Activated CD4-positive, alpha-beta memory T cell treated with anti-CD3 and anti-CD28 coated beads, Interleukin-2, amount 10 ng/mL, durations not matched to agents 7 days and 5 days (primary cell): ENCODE results near the gene DOP1A. TPM values are rescaled to one million over a fixed set of nuclear protein-coding genes. Genes with fewer than 3 reads are reported as not detected.

Experiments used
- CTCF ChIA-PET: fragments of 350-600 bp; sonication (Branson Sonifier 250); formaldehyde crosslinking; loops from one replicate; lab custom pipeline; 2021; ENCODE audit warnings: antibody characterized with exemption, inconsistent platforms; lab: Charles Lee
- POLR2A ChIA-PET: fragments of 350-600 bp; sonication (Branson Sonifier 250); formaldehyde crosslinking; loops from one replicate; lab custom pipeline; 2021; ENCODE audit warnings: antibody characterized with exemption; lab: Charles Lee
- DNase-seq: peaks from one replicate; pipeline ENCODE4 v3.0.0-alpha.2; 2020
- H3K27ac Mint-ChIP-seq: one replicate; pipeline ENCODE4 v1.8.0; 2021; ENCODE audit warnings: mild to moderate bottlenecking, mixed read lengths
- H3K27me3 Mint-ChIP-seq: one replicate; pipeline ENCODE4 v1.8.0; 2021; ENCODE audit warnings: mixed read lengths
- H3K36me3 Mint-ChIP-seq: one replicate; pipeline ENCODE4 v1.8.0; 2021; ENCODE audit warnings: low read depth, mixed read lengths
- H3K4me1 Mint-ChIP-seq: one replicate; pipeline ENCODE4 v1.8.0; 2021; ENCODE audit warnings: mixed read lengths
- H3K4me3 Mint-ChIP-seq: one replicate; pipeline ENCODE4 v1.8.0; 2021; ENCODE audit warnings: mild to moderate bottlenecking, mixed read lengths
- H3K9me3 Mint-ChIP-seq: one replicate; pipeline ENCODE4 v1.8.0; 2021; ENCODE audit warnings: mixed read lengths
- total RNA-seq, 2 experiments: library from RNA; stranded (reverse); gene quantifications; one replicate each; pipeline ENCODE4 v1.2.3, GENCODE V29; 2021

The DOP1A gene
- total RNA-seq, 2 experiments from 2014 or later, result 12.5 to 13.3 TPM

DNA sequence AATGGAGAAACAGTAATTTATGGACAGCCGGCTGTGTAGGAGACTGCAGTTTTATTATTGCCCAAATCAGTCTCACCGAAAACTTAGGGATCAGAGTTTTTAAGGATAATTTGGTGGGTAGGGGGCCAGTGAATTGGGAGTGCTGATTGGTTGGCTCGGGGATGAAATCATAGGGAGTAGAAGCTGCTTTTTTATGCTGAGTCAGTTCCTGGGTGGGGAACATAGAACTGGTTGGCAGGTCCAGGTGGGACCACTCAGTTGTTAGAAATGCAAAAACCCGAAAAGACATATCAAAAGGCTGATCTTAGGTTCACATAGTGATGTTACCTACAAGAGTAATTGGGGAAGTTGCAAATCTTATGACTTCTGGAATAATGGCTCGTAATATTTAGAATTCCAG, 59.3 kb downstream of the DOP1A start:
- Mint-ChIP-seq H3K27me3 (no peaks in the 10 kb centered on the region), H3K9me3 (no peaks in the 10 kb centered on the region), H3K4me3 (no peak overlapping the region), H3K4me1 (no peaks in the 10 kb centered on the region), H3K36me3 (peaks cover 42% of the 10 kb centered on the region), H3K27ac (no peak overlapping the region)
- POLR2A ChIA-PET, result no interaction called here
- CTCF ChIA-PET, result interaction anchor here (0.9 kb wide), 1 partner anchor 61 kb away, joined by 3 read pairs; no protein-coding TSS in a partner anchor
- DNase-seq, result no peak

DNA sequence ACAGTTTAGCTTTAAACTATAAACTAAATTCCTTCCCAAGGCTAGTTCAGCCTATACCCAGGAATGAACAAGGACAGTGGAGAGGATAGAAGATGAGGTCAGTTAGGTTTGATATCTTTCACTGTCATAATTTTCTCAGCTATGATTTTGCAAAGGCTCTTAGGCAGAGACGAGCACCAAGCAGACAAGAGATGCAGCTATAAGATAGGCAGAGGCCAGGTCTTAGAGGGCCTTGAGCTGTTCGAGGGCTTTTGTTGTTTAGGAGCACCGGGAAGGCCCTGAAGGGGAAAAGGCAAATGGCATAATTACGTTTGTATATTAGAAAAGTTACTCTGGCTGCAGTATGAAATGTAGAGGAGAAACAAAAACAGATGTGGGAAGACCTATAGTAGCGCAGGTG, 59.8 kb downstream of the DOP1A start:
- Mint-ChIP-seq H3K4me1 (no peaks in the 10 kb centered on the region), H3K27me3 (no peaks in the 10 kb centered on the region), H3K4me3 (no peak overlapping the region), H3K36me3 (peaks cover 46% of the 10 kb centered on the region), H3K27ac (no peak overlapping the region), H3K9me3 (no peaks in the 10 kb centered on the region)
- no peak for DNase-seq
- ChIA-PET POLR2A (no interaction called here), CTCF (interaction anchor here (0.9 kb wide), 1 partner anchor 61 kb away, joined by 3 read pairs; no protein-coding TSS in a partner anchor)

DNA sequence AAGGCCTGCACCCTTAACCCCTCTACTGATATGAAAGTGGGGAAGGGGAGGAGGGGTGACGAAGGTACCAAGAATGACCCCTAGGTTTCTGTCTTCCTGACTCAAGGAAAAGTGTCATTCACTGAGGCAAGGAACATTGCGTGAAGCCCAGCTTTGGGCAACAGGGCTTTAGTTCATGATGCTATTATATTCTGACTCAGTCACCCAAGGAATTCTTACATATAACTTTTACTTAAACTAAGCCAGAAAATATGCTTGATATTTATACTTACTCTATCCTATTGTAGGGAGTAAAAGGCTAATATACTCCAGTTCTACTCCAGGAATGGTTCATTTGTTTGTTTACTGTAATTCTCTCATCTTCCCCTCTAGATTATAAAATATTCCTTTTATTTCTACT, 60.5 kb downstream of the DOP1A start:
- ChIA-PET POLR2A (no interaction called here), CTCF (no interaction called here)
- Mint-ChIP-seq H3K27ac (no peak overlapping the region), H3K4me3 (no peak overlapping the region), H3K27me3 (no peaks in the 10 kb centered on the region), H3K4me1 (no peaks in the 10 kb centered on the region), H3K36me3 (peaks cover 46% of the 10 kb centered on the region), H3K9me3 (no peaks in the 10 kb centered on the region)
- DNase-seq, result no peak

DNA sequence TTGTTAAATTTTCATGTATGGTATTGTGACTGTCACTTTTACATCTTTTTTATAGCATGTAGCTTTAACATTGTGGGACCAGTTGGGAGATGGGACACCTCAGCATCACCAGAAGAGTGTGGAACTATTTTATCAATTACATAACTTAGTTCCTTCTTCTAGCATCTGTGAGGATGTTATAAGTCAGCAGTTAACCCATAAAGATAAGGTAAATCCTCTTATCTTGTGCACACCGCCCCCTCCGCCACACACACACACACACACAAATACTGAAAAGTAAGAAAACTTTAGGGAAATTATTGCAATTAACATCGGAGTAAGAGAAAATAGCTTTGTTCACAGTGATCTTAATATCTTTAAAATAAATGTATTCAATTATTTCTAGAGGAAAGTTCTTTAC, 64.7 kb downstream of the DOP1A start:
- H3K4me1 Mint-ChIP-seq, result no peaks in the 10 kb centered on the region
- DNase-seq, result no peak
- H3K36me3 Mint-ChIP-seq, result peaks cover 37% of the 10 kb centered on the region
- ChIA-PET POLR2A (no interaction called here), CTCF (no interaction called here)
- H3K9me3 Mint-ChIP-seq, result no peaks in the 10 kb centered on the region
- no peaks in the 10 kb centered on the region for H3K27me3 Mint-ChIP-seq
- no peak overlapping the region for H3K4me3 Mint-ChIP-seq
- no peak overlapping the region for H3K27ac Mint-ChIP-seq

DNA sequence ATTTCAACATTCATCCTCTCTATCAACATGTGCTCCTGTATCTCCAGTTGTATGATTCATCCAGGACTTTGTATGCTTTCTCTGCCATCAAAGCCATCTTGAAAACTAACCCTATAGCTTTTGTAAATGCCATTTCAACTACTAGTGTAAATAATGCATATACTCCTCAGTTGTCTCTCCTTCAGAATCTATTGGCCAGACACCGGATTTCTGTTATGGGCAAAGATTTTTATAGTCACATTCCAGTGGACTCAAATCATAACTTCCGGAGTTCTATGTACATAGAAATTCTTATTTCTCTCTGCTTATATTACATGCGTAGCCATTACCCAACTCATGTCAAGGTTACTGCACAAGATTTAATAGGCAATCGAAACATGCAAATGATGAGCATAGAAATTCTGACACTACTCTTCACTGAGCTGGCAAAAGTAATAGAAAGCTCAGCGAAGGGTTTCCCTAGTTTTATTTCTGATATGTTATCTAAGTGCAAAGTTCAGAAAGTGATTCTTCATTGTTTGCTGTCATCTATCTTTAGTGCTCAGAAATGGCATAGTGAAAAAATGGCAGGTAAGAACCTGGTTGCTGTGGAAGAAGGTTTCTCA, 70.7 kb downstream of the DOP1A start:
- H3K36me3 Mint-ChIP-seq, result peaks cover 19% of the 10 kb centered on the region
- H3K4me1 Mint-ChIP-seq, result peaks cover 2% of the 10 kb centered on the region
- H3K4me3 Mint-ChIP-seq, result no peak overlapping the region
- ChIA-PET POLR2A (no interaction called here), CTCF (no interaction called here)
- H3K9me3 Mint-ChIP-seq, result no peaks in the 10 kb centered on the region
- H3K27ac Mint-ChIP-seq, result no peak overlapping the region
- DNase-seq, result no peak
- no peaks in the 10 kb centered on the region for H3K27me3 Mint-ChIP-seq

DNA sequence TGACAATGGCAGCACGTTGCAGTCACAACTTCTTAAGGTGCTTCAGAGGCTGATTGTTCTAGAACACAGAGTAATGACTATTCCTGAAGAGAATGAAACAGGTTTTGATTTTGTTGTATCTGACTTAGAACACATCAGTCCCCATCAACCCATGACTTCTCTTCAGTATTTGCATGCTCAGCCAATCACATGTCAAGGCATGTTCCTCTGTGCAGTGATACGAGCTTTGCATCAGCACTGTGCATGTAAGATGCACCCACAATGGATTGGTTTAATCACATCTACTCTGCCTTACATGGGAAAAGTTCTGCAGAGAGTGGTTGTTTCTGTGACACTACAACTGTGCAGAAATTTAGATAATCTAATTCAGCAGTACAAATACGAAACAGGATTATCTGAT, 71.3 kb downstream of the DOP1A start:
- no peaks in the 10 kb centered on the region for H3K27me3 Mint-ChIP-seq
- no peak for DNase-seq
- peaks cover 2% of the 10 kb centered on the region for H3K4me1 Mint-ChIP-seq
- ChIA-PET CTCF (no interaction called here), POLR2A (no interaction called here)
- H3K9me3 Mint-ChIP-seq, result no peaks in the 10 kb centered on the region
- H3K36me3 Mint-ChIP-seq, result peaks cover 19% of the 10 kb centered on the region
- no peak overlapping the region for H3K4me3 Mint-ChIP-seq
- no peak overlapping the region for H3K27ac Mint-ChIP-seq

DNA sequence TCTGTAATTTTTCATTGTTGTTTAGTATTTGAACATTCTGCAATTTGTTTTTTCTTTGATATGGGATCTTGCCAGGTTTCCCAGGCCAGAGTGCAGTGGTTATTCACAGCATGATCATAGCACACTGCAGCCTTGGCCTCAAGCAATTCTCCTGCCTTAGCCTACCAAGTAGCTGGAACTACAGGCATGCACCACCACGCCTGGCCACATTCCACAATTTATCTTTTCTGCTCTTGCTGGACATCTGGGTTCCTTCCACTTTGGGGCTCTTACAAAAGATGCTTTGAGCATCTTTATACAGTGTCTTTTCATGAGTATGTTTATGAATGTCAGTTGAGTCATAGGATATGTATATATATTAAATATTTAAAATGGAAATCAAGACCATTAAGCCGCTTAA, 83.6 kb downstream of the DOP1A start:
- POLR2A ChIA-PET, result no interaction called here
- CTCF ChIA-PET, result no interaction called here

DNA sequence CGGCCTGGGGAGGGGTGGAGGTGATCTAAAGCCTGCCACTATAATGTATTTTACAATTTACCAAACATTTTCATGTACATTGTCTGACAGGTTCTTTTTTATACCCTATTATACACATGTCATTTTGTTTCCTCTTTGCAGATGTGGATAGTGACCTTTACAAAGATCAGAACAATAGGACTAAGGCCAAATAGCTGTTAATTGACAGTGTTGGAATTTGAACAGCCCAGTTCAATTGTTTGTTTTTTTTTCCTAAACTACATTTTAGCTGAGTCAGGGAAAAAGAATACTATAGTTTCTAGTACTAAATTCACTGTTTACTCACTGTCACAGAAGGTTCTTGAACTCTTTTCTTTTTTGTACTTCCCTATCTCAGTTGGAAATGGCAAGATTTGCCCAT, 85.4 kb downstream of the DOP1A start:
- Mint-ChIP-seq H3K4me1 (no peaks in the 10 kb centered on the region), H3K9me3 (no peaks in the 10 kb centered on the region), H3K36me3 (peaks cover 16% of the 10 kb centered on the region), H3K27ac (no peak overlapping the region), H3K4me3 (no peak overlapping the region), H3K27me3 (no peaks in the 10 kb centered on the region)
- no peak for DNase-seq
- CTCF ChIA-PET, result no interaction called here
- POLR2A ChIA-PET, result no interaction called here

More for the DNA sequence above, 83.6 kb downstream of the DOP1A start:
- Mint-ChIP-seq H3K27ac (no peak overlapping the region), H3K4me1 (no peaks in the 10 kb centered on the region), H3K27me3 (no peaks in the 10 kb centered on the region), H3K9me3 (no peaks in the 10 kb centered on the region), H3K4me3 (no peak overlapping the region), H3K36me3 (peaks cover 15% of the 10 kb centered on the region)
- DNase-seq, result no peak

DNA sequence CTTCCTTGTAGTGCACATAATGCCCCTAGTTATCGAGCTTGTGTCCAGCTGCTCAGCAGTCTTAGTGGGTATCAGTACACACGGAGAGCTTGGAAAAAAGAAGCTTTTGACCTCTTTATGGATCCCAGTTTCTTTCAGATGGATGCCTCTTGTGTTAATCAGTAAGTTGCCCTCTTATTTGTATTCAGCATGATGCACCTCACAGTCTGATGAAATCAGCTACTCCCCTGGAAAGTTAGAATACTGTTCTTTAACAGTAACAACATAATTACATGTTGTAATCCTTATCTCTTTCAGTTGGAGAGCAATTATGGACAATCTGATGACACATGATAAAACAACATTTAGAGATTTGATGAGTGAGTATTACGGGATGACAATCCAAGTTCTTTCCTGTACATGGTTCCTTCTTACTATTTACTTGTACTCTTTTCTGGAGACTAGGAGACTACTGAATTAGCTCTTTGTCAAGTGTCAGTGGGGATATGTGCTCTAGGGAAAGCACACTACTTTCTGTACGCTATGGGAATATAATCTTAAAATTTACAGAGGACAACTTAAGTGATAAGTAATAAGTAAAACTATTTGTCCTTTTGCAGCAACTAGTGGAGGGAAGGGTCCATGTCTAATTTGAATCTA, 86.5 kb downstream of the DOP1A start:
- no peak overlapping the region for H3K27ac Mint-ChIP-seq
- H3K36me3 Mint-ChIP-seq, result peaks cover 16% of the 10 kb centered on the region
- POLR2A ChIA-PET, result no interaction called here

DNA sequence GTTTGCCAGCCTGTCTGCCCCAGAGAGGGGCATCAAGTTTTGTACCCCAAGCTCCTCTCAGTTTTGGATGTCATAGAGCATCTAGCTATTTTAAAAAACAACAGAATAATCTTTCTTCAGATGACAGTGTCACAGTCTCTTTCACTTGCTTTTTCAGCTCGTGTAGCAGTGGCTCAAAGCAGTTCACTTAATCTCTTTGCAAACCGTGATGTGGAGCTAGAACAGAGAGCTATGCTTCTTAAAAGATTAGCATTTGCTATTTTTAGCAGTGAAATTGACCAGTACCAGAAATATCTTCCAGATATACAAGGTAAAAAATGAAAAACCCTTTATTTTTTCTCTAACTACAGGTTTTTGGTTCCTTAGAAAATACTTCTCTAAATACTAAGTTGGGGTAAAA, 88.3 kb downstream of the DOP1A start:
- POLR2A ChIA-PET, result no interaction called here
- CTCF ChIA-PET, result interaction anchor here (0.6 to 5.1 kb wide), 2 partner anchors 24 to 89 kb away, joined by 3 to 20 read pairs; partner anchors contain the start of genes DOP1A and UBE3D

More for the DNA sequence above, 86.5 kb downstream of the DOP1A start:
- Mint-ChIP-seq H3K9me3 (no peaks in the 10 kb centered on the region), H3K4me1 (no peaks in the 10 kb centered on the region), H3K4me3 (no peak overlapping the region), H3K27me3 (no peaks in the 10 kb centered on the region)
- no peak for DNase-seq
- CTCF ChIA-PET, result interaction anchor here (5.1 kb wide), 1 partner anchor 87 kb away, joined by 20 read pairs; the partner anchor contains the start of genes DOP1A and UBE3D

DNA sequence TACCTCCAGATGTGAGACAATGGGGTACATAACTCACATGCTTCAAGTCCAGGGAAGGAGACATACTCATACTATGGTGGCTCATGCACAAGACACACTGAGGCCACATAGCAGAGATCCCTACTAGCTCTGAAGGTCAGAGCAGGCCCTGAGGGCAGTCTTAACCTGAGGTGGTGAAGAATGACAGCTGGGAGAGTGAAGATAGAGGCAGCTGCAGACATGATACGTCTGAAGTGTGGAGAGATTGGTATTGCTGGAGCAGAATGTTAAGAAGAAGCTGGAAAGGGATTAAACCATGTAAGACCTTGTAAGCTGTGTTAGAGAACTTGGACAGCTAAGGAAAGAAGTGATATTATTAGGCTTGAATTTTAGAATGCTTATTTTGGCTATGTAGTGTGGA, 92.7 kb downstream of the DOP1A start:
- no peak overlapping the region for H3K27ac Mint-ChIP-seq
- peaks cover 2% of the 10 kb centered on the region for H3K4me1 Mint-ChIP-seq
- H3K27me3 Mint-ChIP-seq, result no peaks in the 10 kb centered on the region
- no peaks in the 10 kb centered on the region for H3K9me3 Mint-ChIP-seq
- CTCF ChIA-PET, result interaction anchor here (1.2 kb wide), 1 partner anchor 93 kb away, joined by 3 read pairs; the partner anchor contains the start of gene DOP1A
- peaks cover 31% of the 10 kb centered on the region for H3K36me3 Mint-ChIP-seq
- POLR2A ChIA-PET, result interaction anchor here (1.1 kb wide), 1 partner anchor 26 kb away, joined by 3 read pairs; no protein-coding TSS in a partner anchor
- DNase-seq, result no peak
- H3K4me3 Mint-ChIP-seq, result no peak overlapping the region

More for the DNA sequence above, 88.3 kb downstream of the DOP1A start:
- H3K27ac Mint-ChIP-seq, result no peak overlapping the region
- H3K9me3 Mint-ChIP-seq, result no peaks in the 10 kb centered on the region
- H3K4me3 Mint-ChIP-seq, result no peak overlapping the region
- H3K36me3 Mint-ChIP-seq, result peaks cover 21% of the 10 kb centered on the region
- H3K4me1 Mint-ChIP-seq, result no peaks in the 10 kb centered on the region
- no peaks in the 10 kb centered on the region for H3K27me3 Mint-ChIP-seq
- DNase-seq, result no peak

DNA sequence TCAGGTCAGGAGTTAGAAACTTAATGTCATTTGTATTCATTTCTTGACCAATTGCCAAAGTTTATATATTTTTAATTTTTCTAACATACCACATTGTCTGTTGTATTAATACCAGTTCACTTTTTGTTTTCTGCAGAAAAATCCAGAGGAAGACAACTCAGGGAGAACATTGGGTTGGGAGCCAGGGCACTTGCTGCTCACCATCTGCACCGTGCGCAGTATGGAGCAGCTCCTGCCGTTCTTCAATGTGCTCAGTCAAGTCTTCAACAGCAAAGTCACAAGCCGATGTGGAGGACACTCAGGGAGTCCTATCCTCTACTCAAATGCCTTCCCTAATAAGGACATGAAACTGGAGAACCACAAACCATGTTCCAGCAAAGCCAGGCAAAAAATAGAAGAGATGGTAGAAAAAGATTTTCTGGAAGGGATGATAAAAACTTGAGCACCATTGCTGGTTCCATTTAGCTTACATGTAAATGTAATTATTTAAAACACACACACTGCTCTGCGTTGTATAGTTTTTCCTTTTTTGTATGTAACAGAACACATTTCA, 100.3 kb downstream of the DOP1A start:
- POLR2A ChIA-PET, result no interaction called here
- Mint-ChIP-seq H3K36me3 (peaks cover 63% of the 10 kb centered on the region), H3K4me1 (peaks cover 2% of the 10 kb centered on the region), H3K27ac (no peak overlapping the region), H3K27me3 (no peaks in the 10 kb centered on the region), H3K9me3 (no peaks in the 10 kb centered on the region), H3K4me3 (no peak overlapping the region)
- CTCF ChIA-PET, result interaction anchor here (0.8 to 1.8 kb wide), 2 partner anchors 14 to 100 kb away, joined by 3 to 4 read pairs; partner anchors contain the start of gene DOP1A
- no peak for DNase-seq

DNA sequence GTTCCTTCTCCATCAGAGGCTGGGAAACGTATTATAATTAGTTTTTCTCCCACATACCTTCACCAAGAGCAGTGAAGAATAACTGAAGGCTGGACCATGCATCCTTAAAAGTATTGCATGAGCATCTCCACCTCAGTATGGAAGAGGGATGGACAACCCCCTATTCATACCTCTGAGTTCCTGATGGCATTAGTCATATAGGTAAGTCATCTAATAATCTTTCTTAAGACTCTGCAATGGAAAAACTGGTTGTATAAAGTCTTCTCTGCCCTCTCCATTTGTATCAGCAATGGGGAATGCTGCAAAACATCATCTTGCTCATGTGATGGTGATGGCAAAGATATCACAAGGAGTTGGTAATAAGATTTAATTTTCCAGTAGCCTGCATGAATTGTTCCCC, 101.1 kb downstream of the DOP1A start:
- Mint-ChIP-seq H3K4me1 (peaks cover 2% of the 10 kb centered on the region), H3K36me3 (peaks cover 64% of the 10 kb centered on the region), H3K27ac (no peak overlapping the region), H3K9me3 (no peaks in the 10 kb centered on the region), H3K4me3 (no peak overlapping the region), H3K27me3 (no peaks in the 10 kb centered on the region)
- no peak for DNase-seq
- CTCF ChIA-PET, result interaction anchor here (1.8 kb wide), 1 partner anchor 101 kb away, joined by 4 read pairs; the partner anchor contains the start of gene DOP1A
- POLR2A ChIA-PET, result no interaction called here
